GM23248 (cell line): ENCODE data around the gene AGER.

Experiments used
- EZH2 ChIP-seq: fragments of 200-600 bp; sonication (generic); IDR thresholded peaks from 2 replicates; pipeline ENCODE4 v1.6.1; 2018; ENCODE audit warnings: antibody characterized with exemption, mild to moderate bottlenecking; ENCODE audit not compliant: insufficient read depth, poor library complexity, severe bottlenecking
- EZH2phosphoT487 ChIP-seq: fragments of 200-600 bp; sonication (generic); IDR thresholded peaks from 2 replicates; pipeline ENCODE4 v1.6.1; 2018; ENCODE audit warnings: antibody characterized with exemption, moderate library complexity, mild to moderate bottlenecking, low read depth; ENCODE audit not compliant: insufficient read depth

GRCh38 chr6:32218167-32218566 is 34.1 kb upstream of the AGER start:
- TF ChIP-seq EZH2 (no peak), EZH2phosphoT487 (no peak)
